HG03103 (cell line): ENCODE results near the gene PRF1.
"Not testable (repeated sequence)": the region's sequence is repeated elsewhere in the genome, so short reads cannot be mapped to it uniquely, and the experiment has no call there.

Experiments
- ATAC-seq: cut with Tn5 transposase; IDR thresholded peaks from one replicate; pipeline ENCODE4 v1.9.1; 2021; ENCODE audit warnings: low read depth; ENCODE audit not compliant: unreplicated experiment

The PRF1 gene

DNA sequence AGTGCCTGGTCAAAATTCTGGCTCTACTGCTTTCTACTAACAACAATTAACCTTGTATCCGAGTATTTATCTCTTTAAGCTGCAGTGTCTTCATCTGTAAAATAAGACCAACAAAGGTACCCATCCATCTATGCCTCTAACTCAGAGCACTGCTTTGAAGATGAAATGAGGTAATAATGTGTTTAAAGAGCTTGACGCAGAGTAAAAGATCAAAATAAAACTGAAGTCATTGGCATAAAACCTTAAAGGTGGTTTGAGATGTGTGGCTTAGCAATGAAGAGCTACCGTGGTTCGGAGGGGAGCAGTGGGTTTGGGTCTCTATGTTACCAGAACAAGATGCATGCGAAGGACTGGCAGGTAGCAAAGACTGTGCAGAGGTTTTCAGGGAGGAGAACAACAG, 16.1 kb upstream of the PRF1 start:
- ATAC-seq, result no peak

DNA sequence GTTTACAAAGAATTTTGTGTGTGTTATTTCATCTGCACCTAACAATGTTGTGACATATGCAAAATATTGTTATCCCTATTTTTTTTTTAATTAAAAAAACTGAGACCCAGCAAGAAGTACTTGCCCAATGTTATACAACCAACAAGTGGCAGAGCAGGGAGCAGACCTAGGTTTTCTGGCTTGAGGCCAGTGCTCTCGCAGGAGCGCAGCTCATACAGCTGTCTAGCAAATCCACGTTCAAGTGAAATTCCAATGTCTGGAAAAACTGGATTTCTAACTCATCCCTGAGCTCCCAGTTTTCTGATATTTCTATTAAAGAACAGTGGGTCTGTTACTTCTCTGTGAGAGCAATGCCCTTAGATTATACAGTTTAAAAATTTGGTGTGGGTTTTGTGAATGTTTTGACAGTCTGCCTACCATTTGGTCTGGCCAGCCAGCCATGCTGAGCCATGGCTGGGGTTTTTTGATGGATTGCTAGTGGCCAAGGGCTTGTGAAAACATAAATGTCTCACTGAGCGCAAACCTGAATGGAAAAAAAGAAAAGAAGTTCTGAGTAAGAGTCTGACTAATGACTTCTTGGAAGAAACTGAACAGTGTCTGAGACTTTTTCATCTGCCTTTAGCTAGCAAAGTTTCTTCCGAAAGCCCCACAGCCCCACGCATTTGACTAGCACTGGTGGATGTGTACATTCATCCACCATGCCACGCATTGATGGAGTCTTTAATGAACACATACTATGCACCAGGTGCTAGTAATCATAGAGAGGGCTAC, 15.4 kb upstream of the PRF1 start:
- no peak for ATAC-seq

- ATAC-seq, result no peak
These were observed 14.2 kb upstream of the PRF1 start for GRCh38 chr10:70616761-70617160.

- ATAC-seq, result no peak
These were observed 13.4 kb upstream of the PRF1 start for GRCh38 chr10:70615784-70616522.

DNA sequence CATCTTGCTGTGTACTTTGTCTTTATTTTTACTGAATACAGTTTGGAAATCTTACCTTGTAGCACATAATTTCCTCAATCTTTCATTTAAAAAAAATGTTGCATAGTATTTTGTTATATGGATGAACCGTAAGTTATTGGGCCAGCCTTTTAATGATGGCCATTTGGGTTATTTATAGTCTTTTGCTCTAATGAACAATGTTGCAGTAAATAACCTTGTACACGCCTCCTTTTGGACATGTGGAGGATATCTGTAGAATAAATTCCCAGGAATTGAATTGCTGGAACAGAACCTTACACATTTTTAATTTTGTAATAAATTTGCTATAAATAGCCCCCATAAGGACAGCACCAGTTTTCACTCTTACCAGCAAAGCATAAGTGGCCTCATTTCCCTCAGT, 12.7 kb upstream of the PRF1 start:
- ATAC-seq, result no peak

GRCh38 chr10:70614364-70614763, 11.8 kb upstream of the PRF1 start:
- ATAC-seq, result not testable (repeated sequence)

DNA sequence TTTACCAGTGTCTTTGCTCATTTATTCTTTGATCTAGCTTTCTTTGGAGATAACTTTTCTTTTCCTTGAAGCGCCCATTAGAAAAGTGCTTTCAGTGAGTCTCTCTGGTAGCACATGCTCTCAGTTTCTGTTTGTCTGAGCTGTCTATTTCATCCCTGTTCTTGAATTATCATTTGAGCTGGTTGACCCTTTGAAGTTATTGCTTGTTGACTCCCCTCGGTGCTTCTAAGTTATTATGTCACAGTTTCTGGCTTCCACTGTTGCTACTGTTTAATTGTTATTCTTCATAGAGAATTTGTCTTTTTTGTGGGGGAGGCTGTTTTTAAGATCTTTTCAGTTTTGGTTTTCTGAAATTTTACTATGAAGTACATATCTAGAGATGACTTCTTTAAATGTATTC, 11.4 kb upstream of the PRF1 start:
- ATAC-seq, result no peak

GRCh38 chr10:70607936-70608335, 5.4 kb upstream of the PRF1 start:
- no peak for ATAC-seq

GRCh38 chr10:70605161-70605560, 2.6 kb upstream of the PRF1 start:
- no peak for ATAC-seq

GRCh38 chr10:70604106-70604505, 1.6 kb upstream of the PRF1 start:
- ATAC-seq, result no peak

DNA sequence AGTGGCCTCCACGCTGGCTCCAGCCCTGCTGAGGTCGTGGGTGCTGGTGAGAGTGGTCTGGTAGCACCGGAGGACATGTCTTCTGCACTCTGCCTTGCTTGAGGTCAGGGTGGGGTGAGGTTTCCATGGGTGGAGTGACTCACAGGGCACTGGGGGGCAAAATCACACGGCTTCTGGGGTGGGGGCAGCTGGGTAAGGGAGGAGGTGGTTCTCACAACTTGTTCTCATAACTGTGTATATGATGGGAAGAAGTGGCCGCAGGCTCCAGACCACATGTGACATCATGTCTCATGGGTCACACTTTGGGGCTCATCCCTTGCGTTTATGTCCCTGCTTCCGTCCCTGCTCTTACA, 884 bp upstream of the PRF1 start:
- no peak for ATAC-seq

- ATAC-seq, result no peak
These were observed 795 bp downstream of the PRF1 start for GRCh38 chr10:70601746-70602145.

DNA sequence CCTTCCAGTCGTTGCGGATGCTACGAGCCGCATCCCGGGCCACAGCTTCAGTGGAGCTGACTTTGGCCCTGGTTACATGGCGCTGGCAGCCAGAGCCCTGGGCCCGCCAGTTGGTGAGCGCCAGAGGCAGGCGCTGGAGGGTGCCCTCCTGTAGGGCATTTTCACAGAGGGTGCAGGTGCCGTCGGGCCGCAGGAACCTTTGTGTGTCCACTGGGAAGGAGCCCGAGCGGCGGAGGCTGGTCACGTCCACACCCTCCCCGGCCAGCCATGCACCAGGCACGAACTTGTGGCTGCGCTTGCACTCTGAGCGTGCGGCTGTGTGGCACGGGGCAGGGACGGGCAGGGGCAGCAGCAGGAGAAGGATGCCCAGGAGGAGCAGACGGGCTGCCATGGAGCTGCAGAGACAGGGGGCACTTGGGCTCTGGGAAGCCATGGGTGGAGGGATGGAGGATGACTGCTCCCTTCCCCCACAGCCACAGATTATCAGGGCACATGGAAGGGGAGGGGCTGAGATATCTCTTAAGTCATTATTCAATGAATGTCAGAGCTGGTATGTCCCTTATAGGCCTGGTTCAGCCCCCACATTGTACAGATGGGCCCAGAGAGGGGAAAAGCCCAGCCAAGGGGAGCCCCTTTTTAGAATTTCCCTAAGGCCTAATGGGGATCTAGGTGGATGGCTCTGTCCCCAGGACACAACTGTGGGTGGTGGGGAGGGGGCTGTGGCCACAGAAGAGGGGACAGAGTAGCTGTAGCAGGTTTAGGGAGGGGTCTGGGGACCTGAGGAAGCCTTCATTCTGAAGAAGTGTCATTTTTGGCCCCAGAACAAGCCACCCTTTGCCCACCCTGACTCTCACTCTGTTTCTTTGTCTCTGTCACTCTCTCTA, 1.8 kb downstream of the PRF1 start:
- no peak for ATAC-seq

GRCh38 chr10:70599791-70600190, 2.8 kb downstream of the PRF1 start:
- ATAC-seq, result no peak

DNA sequence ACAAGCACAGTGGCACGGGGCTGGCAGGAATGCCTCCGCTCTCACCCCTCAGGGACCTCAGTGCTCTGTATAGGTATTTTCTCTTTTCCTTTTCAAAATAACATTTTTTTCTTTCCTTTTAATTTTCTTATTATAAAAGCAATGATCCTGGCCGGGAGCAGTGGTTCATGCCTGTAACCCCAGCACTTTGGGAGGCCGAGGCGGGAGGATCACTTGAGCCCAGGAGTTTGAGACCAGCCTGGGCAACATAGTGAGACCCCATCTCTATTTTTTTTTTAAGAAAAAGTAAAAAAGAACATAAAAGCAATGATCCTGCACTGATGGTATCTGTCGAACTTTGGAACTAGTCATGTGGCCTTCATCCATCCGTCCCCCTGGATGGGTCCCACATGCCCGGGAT, 3.2 kb downstream of the PRF1 start:
- ATAC-seq, result no peak

- ATAC-seq, result no peak
These were observed 3.7 kb downstream of the PRF1 start for GRCh38 chr10:70598857-70599295.

- ATAC-seq, result no peak
These were observed 4.4 kb downstream of the PRF1 start for GRCh38 chr10:70597856-70598815.

- ATAC-seq, result no peak
These were observed 5.4 kb downstream of the PRF1 start for GRCh38 chr10:70596860-70597809.
